HFFc6 (cell line): ENCODE measurements around the gene C11orf42. TPM values are rescaled to one million over a fixed set of nuclear protein-coding genes. Genes with fewer than 3 reads are reported as not detected.

Experiments
- DNase-seq: peaks from one replicate; pipeline ENCODE4 v3.0.0-alpha.2; 2018
- H3K27ac Mint-ChIP-seq: 2 replicates; pipeline ENCODE4 v1.8.0; 2020; ENCODE audit warnings: mild to moderate bottlenecking, mixed read lengths
- H3K27me3 Mint-ChIP-seq: 2 replicates; pipeline ENCODE4 v1.8.0; 2021; ENCODE audit warnings: mild to moderate bottlenecking, moderate library complexity, mixed read lengths; ENCODE audit not compliant: insufficient read depth
- H3K36me3 Mint-ChIP-seq: 2 replicates; pipeline ENCODE4 v1.8.0; 2021; ENCODE audit warnings: low read depth, mixed read lengths
- H3K4me1 Mint-ChIP-seq: 2 replicates; pipeline ENCODE4 v1.8.0; 2020; ENCODE audit warnings: low read depth, mixed read lengths
- H3K4me3 Mint-ChIP-seq: 2 replicates; pipeline ENCODE4 v1.8.0; 2020; ENCODE audit warnings: mild to moderate bottlenecking, moderate library complexity, mixed read lengths
- H3K9me3 Mint-ChIP-seq: 2 replicates; pipeline ENCODE4 v1.8.0; 2020; ENCODE audit warnings: mild to moderate bottlenecking, mixed read lengths
- CTCF ChIP-seq: fragments of 200-600 bp; sonication (generic); IDR thresholded peaks from 2 replicates; pipeline ENCODE4 v1.5.0; 2021; ENCODE audit warnings: antibody characterized with exemption, mild to moderate bottlenecking
- total RNA-seq, 6 experiments: library from RNA; stranded (reverse); fragmentation: NEBNext Ultra II Directional; extraction: Animal tissue kit (Norgen Biotek cat#: 25700); gene quantifications; 2 replicates in 1 of 6; 3 replicates in 5 of 6; pipeline ENCODE4 v1.2.3, GENCODE V29; 2021

The C11orf42 gene
- total RNA-seq, 6 experiments from 2014 or later: not detected

GRCh38 chr11:6237761-6238302 lies 32.5 kb downstream of the C11orf42 start:
- no peak for DNase-seq
- H3K4me1 Mint-ChIP-seq: peaks cover 13% of the 10 kb centered on the region
- peaks cover 4% of the 10 kb centered on the region for H3K27me3 Mint-ChIP-seq
- H3K27ac Mint-ChIP-seq: no peak overlapping the region
- no peaks in the 10 kb centered on the region for H3K36me3 Mint-ChIP-seq
- no peak for TF ChIP-seq CTCF
- H3K9me3 Mint-ChIP-seq: no peaks in the 10 kb centered on the region
- H3K4me3 Mint-ChIP-seq: no peak overlapping the region

- H3K27ac Mint-ChIP-seq: no peak within 1 kb of the TSS
These were observed 33.5 kb downstream of the C11orf42 start, which contains the start of gene CNGA4 for GRCh38 chr11:6238902-6239301. Gene CNGA4, plus strand, starts transcription at chr11:6239089. Its CDS starts 118 bp downstream, at chr11:6239207.

GRCh38 chr11:6240139-6240538 lies 34.8 kb downstream of the C11orf42 start:
- Mint-ChIP-seq H3K27me3 (peaks cover 7% of the 10 kb centered on the region), H3K9me3 (no peaks in the 10 kb centered on the region), H3K36me3 (no peaks in the 10 kb centered on the region), H3K4me3 (no peak overlapping the region), H3K4me1 (peaks cover 4% of the 10 kb centered on the region), H3K27ac (no peak overlapping the region)
- no peak for DNase-seq
- no peak for TF ChIP-seq CTCF

More at GRCh38 chr11:6238902-6239301, 33.5 kb downstream of the C11orf42 start, which contains the start of gene CNGA4:
- H3K4me1 Mint-ChIP-seq: peaks cover 5% of the 10 kb centered on the region
- no peaks in the 10 kb centered on the region for H3K36me3 Mint-ChIP-seq
- no peak for TF ChIP-seq CTCF
- DNase-seq: no peak
- H3K9me3 Mint-ChIP-seq: no peaks in the 10 kb centered on the region
- peaks cover 7% of the 10 kb centered on the region for H3K27me3 Mint-ChIP-seq
- H3K4me3 Mint-ChIP-seq: no peak within 1 kb of the TSS

- TF ChIP-seq CTCF: no peak
- H3K36me3 Mint-ChIP-seq: no peaks in the 10 kb centered on the region
- no peak for DNase-seq
- H3K27me3 Mint-ChIP-seq: peaks cover 7% of the 10 kb centered on the region
- no peaks in the 10 kb centered on the region for H3K4me1 Mint-ChIP-seq
- no peak overlapping the region for H3K27ac Mint-ChIP-seq
- no peak overlapping the region for H3K4me3 Mint-ChIP-seq
- H3K9me3 Mint-ChIP-seq: no peaks in the 10 kb centered on the region
These were observed 35.4 kb downstream of the C11orf42 start for GRCh38 chr11:6240781-6241180.

GRCh38 chr11:6241316-6241715 lies 36.0 kb downstream of the C11orf42 start:
- Mint-ChIP-seq H3K27me3 (peaks cover 7% of the 10 kb centered on the region), H3K27ac (no peak overlapping the region), H3K9me3 (no peaks in the 10 kb centered on the region), H3K4me1 (no peaks in the 10 kb centered on the region), H3K36me3 (no peaks in the 10 kb centered on the region), H3K4me3 (no peak overlapping the region)
- no peak for DNase-seq
- no peak for TF ChIP-seq CTCF
